IMR-90 (cell line): ENCODE data around the gene PNKD. TPM values are rescaled to one million over a fixed set of nuclear protein-coding genes. Genes with fewer than 3 reads are reported as not detected.

Source experiments
- ATAC-seq: fragments of 200-7000 bp; cut with Tn5 transposase; 2 replicates; pipeline ENCODE4 v1.9.1; 2020; ENCODE audit warnings: low read depth, mild to moderate bottlenecking, moderate library complexity
- BruUV-seq: library from RNA; stranded (reverse); fragments of 400-500 nt; replicated peaks from 2 replicates; lab custom pipeline; 2021; lab: Mats Ljungman, UMichigan
- CTCF ChIA-PET: fragments of 300-600 bp; formaldehyde crosslinking; extraction: SDS; loops from one replicate; lab custom pipeline; 2021; ENCODE audit warnings: antibody characterized with exemption; lab: Yijun Ruan, JAX
- POLR2A ChIA-PET: fragments of 300-600 bp; sonication (Branson Sonifier 250); formaldehyde crosslinking; loops from one replicate; lab custom pipeline; 2022; ENCODE audit warnings: antibody characterized with exemption; ENCODE audit not compliant: unreplicated experiment; lab: Charles Lee
- DNase-seq: peaks from one replicate; pipeline ENCODE4 v3.0.0; 2013
- H2AFZ ChIP-seq: replicated peaks from 2 replicates; pipeline ENCODE3; 2013; ENCODE audit warnings: low read length, mild to moderate bottlenecking; ENCODE audit not compliant: poor library complexity
- H2AK5ac ChIP-seq: 2 replicates; pipeline ENCODE4 v1.6.1; 2013; ENCODE audit warnings: low read depth, low read length, inconsistent platforms
- H2AK9ac ChIP-seq: replicated peaks from 2 replicates; pipeline ENCODE3; 2013; ENCODE audit warnings: mild to moderate bottlenecking, low read depth, low read length, moderate library complexity; ENCODE audit not compliant: poor library complexity
- H2BK120ac ChIP-seq: 2 replicates; pipeline ENCODE4 v1.6.1; 2013; ENCODE audit warnings: low read depth, low read length, inconsistent platforms
- H2BK15ac ChIP-seq: 3 replicates; pipeline ENCODE4 v1.6.1; 2013; ENCODE audit warnings: low read depth, low read length, inconsistent platforms
- H2BK20ac ChIP-seq: 2 replicates; pipeline ENCODE4 v1.6.1; 2013; ENCODE audit warnings: low read depth, mild to moderate bottlenecking, inconsistent platforms, low read length, moderate library complexity
- H2BK5ac ChIP-seq: 2 replicates; pipeline ENCODE4 v1.6.1; 2013; ENCODE audit warnings: mild to moderate bottlenecking, low read depth, low read length, inconsistent platforms; ENCODE audit not compliant: poor library complexity, severe bottlenecking
- H3K14ac ChIP-seq: replicated peaks from 2 replicates; pipeline ENCODE4 v1.6.1; 2013; ENCODE audit warnings: low read depth, low read length, inconsistent platforms
- H3K18ac ChIP-seq: 2 replicates; pipeline ENCODE4 v1.6.1; 2013; ENCODE audit warnings: low read depth, low read length, control low read depth
- H3K23ac ChIP-seq: 2 replicates; pipeline ENCODE4 v1.6.1; 2013; ENCODE audit warnings: low read depth, low read length, inconsistent platforms
- H3K27ac ChIP-seq: 2 replicates; pipeline ENCODE4 v1.5.1; 2013; ENCODE audit warnings: mild to moderate bottlenecking, control low read depth, low read length; ENCODE audit not compliant: insufficient read depth
- H3K27me3 ChIP-seq: 2 replicates; pipeline ENCODE4 v1.6.1; 2013; ENCODE audit warnings: low read length; ENCODE audit not compliant: control insufficient read depth, insufficient read depth
- H3K36me3 ChIP-seq: 2 replicates; pipeline ENCODE4 v1.6.1; 2013; ENCODE audit warnings: low read length, mixed read lengths; ENCODE audit not compliant: control insufficient read depth, insufficient read depth
- H3K4ac ChIP-seq: 2 replicates; pipeline ENCODE4 v1.6.1; 2013; ENCODE audit warnings: low read depth, low read length, inconsistent platforms
- H3K4me1 ChIP-seq: 2 replicates; pipeline ENCODE4 v1.6.1; 2013; ENCODE audit warnings: low read length, mixed read lengths; ENCODE audit not compliant: control insufficient read depth, insufficient read depth
- H3K4me2 ChIP-seq: 2 replicates; pipeline ENCODE4 v1.6.1; 2013; ENCODE audit warnings: low read depth, mild to moderate bottlenecking, control low read depth, low read length, moderate library complexity
- H3K4me3 ChIP-seq: 2 replicates; pipeline ENCODE4 v1.5.1; 2013; ENCODE audit warnings: low read depth, mild to moderate bottlenecking, control low read depth, low read length, moderate library complexity; ENCODE audit not compliant: insufficient read depth
- H3K56ac ChIP-seq: 2 replicates; pipeline ENCODE4 v1.6.1; 2013; ENCODE audit warnings: low read length, inconsistent platforms; ENCODE audit not compliant: insufficient read depth; ENCODE audit errors: extremely low read depth
- H3K79me1 ChIP-seq, 2 experiments: 2 replicates each; pipeline ENCODE4 v1.6.1; 2013; ENCODE audit warnings: low read length in 2 of 2, inconsistent platforms in 1 of 2, low read depth in 1 of 2
- H3K9ac ChIP-seq: 2 replicates; pipeline ENCODE4 v1.6.1; 2013; ENCODE audit warnings: low read depth, low read length, control low read depth
- H3K9me1 ChIP-seq: 2 replicates; pipeline ENCODE4 v1.6.1; 2013; ENCODE audit warnings: low read length, inconsistent platforms; ENCODE audit not compliant: insufficient read depth
- H3K9me3 ChIP-seq: 2 replicates; pipeline ENCODE4 v1.6.1; 2013; ENCODE audit warnings: low read length; ENCODE audit not compliant: control insufficient read depth, insufficient read depth
- H4K20me1 ChIP-seq: 2 replicates; pipeline ENCODE4 v1.6.1; 2013; ENCODE audit warnings: low read length, inconsistent platforms; ENCODE audit not compliant: insufficient read depth
- H4K5ac ChIP-seq: 2 replicates; pipeline ENCODE4 v1.6.1; 2013; ENCODE audit warnings: mild to moderate bottlenecking, low read depth, low read length, control low read depth
- H4K8ac ChIP-seq, 2 experiments: 2 replicates each; pipeline ENCODE4 v1.6.1; 2013; ENCODE audit warnings: low read depth in 2 of 2, low read length in 2 of 2, control low read depth in 1 of 2, inconsistent platforms in 1 of 2
- H4K91ac ChIP-seq: 2 replicates; pipeline ENCODE4 v1.6.1; 2013; ENCODE audit warnings: low read depth, low read length, inconsistent platforms; ENCODE audit not compliant: insufficient read depth
- BHLHE40 ChIP-seq: fragments of 150-350 bp; IDR thresholded peaks from 2 replicates; pipeline ENCODE4 v1.6.1; 2016; ENCODE audit warnings: mild to moderate bottlenecking, low read depth, low read length
- CHD1 ChIP-seq: IDR thresholded peaks from 2 replicates; pipeline ENCODE4 v1.6.1; 2012; ENCODE audit warnings: low read depth, low read length, improper control_type of control experiment
- NFE2L2 ChIP-seq: fragments of 150-350 bp; IDR thresholded peaks from 2 replicates; pipeline ENCODE4 v1.6.1; 2016; ENCODE audit warnings: low read depth, mild to moderate bottlenecking, low read length
- POLR2A ChIP-seq: IDR thresholded peaks from 2 replicates; pipeline ENCODE4 v1.6.1; 2012; ENCODE audit warnings: mild to moderate bottlenecking, low read depth, low read length
- SMC3 ChIP-seq: fragments of 150-350 bp; IDR thresholded peaks from 2 replicates; pipeline ENCODE4 v1.6.1; 2016; ENCODE audit warnings: low read depth, mild to moderate bottlenecking, antibody characterized with exemption, low read length, moderate library complexity
- WGBS, 2 experiments: methylation state at CpG; one replicate each; pipeline versions ENCODE4 v1.1.5 to v1.1.7; 2013; ENCODE audit warnings: missing lambda C conversion rate in 2 of 2; ENCODE audit not compliant: insufficient read length in 1 of 2; ENCODE audit errors: extremely low coverage in 2 of 2; 5-methylcytosine and 5-hydroxymethylcytosine counted together
- dilution Hi-C: fragments of 300-500 bp; cut with HindIII; formaldehyde crosslinking; loops from one replicate; pipeline ENCODE4 v1.14.3; 2018; ENCODE audit warnings: low sequenced_read_pairs; ENCODE audit not compliant: unreplicated experiment
- in situ Hi-C: fragments of 300-500 bp; cut with MboI; formaldehyde crosslinking; loops from 3 replicates; pipeline ENCODE4 v1.14.3; 2019; ENCODE audit warnings: low sequenced_read_pairs, inconsistent platforms, mixed read lengths
- intact Hi-C: fragments of 100-400 bp; cut with micrococcal nuclease; formaldehyde crosslinking; loops from 2 replicates; pipeline ENCODE4 v1.10.0; 2022
- polyA plus RNA-seq, 3 experiments: library from polyadenylated mRNA; depleted of rRNA; stranded (reverse); fragments of >200 nt; gene quantifications; 2 replicates each; pipeline ENCODE4 v1.2.3, GENCODE V29; 2012; ENCODE audit warnings: low replicate concordance in 1 of 3
- total RNA-seq: library from RNA; depleted of rRNA; stranded (reverse); fragments of >200 nt; gene quantifications from 2 replicates; pipeline ENCODE4 v1.2.3, GENCODE V29; 2012

PNKD gene
- total and polyA plus RNA-seq, 2 of the 4 experiments (the other 2 are of a cell fraction), result 19.2 to 68.5 TPM

GRCh38 chr2:218341381-218341780 lies 71.1 kb downstream of the PNKD start:
- H3K4me3 ChIP-seq, result no peak overlapping the region
- no peaks in the 10 kb centered on the region for H3K36me3 ChIP-seq
- no peaks in the 10 kb centered on the region for H3K9me3 ChIP-seq
- H3K56ac ChIP-seq, result no peak overlapping the region; the same call in 1 of the 2 replicates
- dilution Hi-C loops, result no loop called here
- peaks cover 8% of the 10 kb centered on the region; the same call in 1 of the 2 replicates for H3K4me1 ChIP-seq
- no peak overlapping the region for H2BK5ac ChIP-seq
- no peak overlapping the region for H2BK120ac ChIP-seq
- H3K27ac ChIP-seq, result no peak overlapping the region
- H3K4me2 ChIP-seq, result no peak overlapping the region
- CTCF ChIA-PET, result no interaction called here
- no peak overlapping the region for H4K91ac ChIP-seq
- H3K18ac ChIP-seq, result no peak overlapping the region
- no peak overlapping the region for H2AFZ ChIP-seq
- H4K5ac ChIP-seq, result no peak overlapping the region
- H2AK5ac ChIP-seq, result no peak overlapping the region
- no peak overlapping the region for H3K14ac ChIP-seq
- BruUV-seq, result no TSS peak
- no peak overlapping the region for H4K8ac ChIP-seq
- no peaks in the 10 kb centered on the region for H4K20me1 ChIP-seq
- H3K79me1 ChIP-seq, result no peaks in the 10 kb centered on the region
- intact Hi-C loops, result no loop called here
- POLR2A ChIA-PET, result no interaction called here
- no peak overlapping the region for H3K9ac ChIP-seq
- no peak overlapping the region for H2AK9ac ChIP-seq
- ATAC-seq, result no peak
- 80% methylated on average over 1 of the region's 8 CpGs; no CpG with 5 or more reads in 1 of the 2 experiments for whole genome bisulfite sequencing, 2 experiments
- H3K9me1 ChIP-seq, result no peaks in the 10 kb centered on the region
- no peak for DNase-seq
- no peak overlapping the region for H3K23ac ChIP-seq
- H2BK15ac ChIP-seq, result no peak overlapping the region
- no peaks in the 10 kb centered on the region; the same call in 1 of the 2 replicates for H3K27me3 ChIP-seq
- H2BK20ac ChIP-seq, result no peak overlapping the region
- TF ChIP-seq BHLHE40 (no peak), NFE2L2 (no peak), CHD1 (no peak), POLR2A (no peak), SMC3 (no peak)
- in situ Hi-C loops, result no loop called here
- no peak overlapping the region for H3K4ac ChIP-seq
